Measurements from ENCODE around the gene MAP1LC3A. TPM values are rescaled to one million over a fixed set of nuclear protein-coding genes. Genes with fewer than 3 reads are reported as not detected.
A peak's percentile ranks its signal among the peaks of the same experiment; 100 is the strongest.

Gene MAP1LC3A
- total RNA-seq, 1 experiment from 2014 or later: 25.9 TPM

GRCh38 chr20:34560141-34560523 lies 1.6 kb downstream of the MAP1LC3A start:
- Histone ChIP-seq H3K23me2 (ENCODE audit: insufficient read length, low read depth, low read length, poor library complexity, severe bottlenecking) (peaks cover 4% of the 10 kb centered on the region), H3K4me2 (ENCODE audit: insufficient read depth, insufficient read length, low read length) (no peak overlapping the region), H4K5ac (ENCODE audit: insufficient read length, low read depth, low read length) (no peak overlapping the region), H3K9ac (ENCODE audit: extremely low read depth, insufficient read length, low read length) (no peak overlapping the region), H2BK5ac (ENCODE audit: insufficient read length, low read length) (no peak overlapping the region), H4K91ac (ENCODE audit: insufficient read length, low read depth, low read length) (no peak overlapping the region), H3K23ac (ENCODE audit: insufficient read length, low read depth, low read length) (no peak overlapping the region), H2BK120ac (ENCODE audit: low read depth, low read length, poor library complexity, severe bottlenecking) (no peak overlapping the region), H3K4me1 (ENCODE audit: insufficient read depth, low read length) (no peaks in the 10 kb centered on the region), H4K8ac (replicated peaks; ENCODE audit: insufficient read length, low read depth, low read length) (no peak overlapping the region), H3T11ph (ENCODE audit: low read length) (no peak overlapping the region), H2BK15ac (ENCODE audit: low read depth, low read length) (no peak overlapping the region), H4K20me1 (ENCODE audit: control insufficient read depth, insufficient read depth, insufficient read length) (no peaks in the 10 kb centered on the region), H2AK5ac (ENCODE audit: insufficient read length, low read length) (no peak overlapping the region), H2BK20ac (ENCODE audit: low read depth, low read length, poor library complexity, severe bottlenecking) (no peak overlapping the region), H3K18ac (ENCODE audit: insufficient read length, low read depth, low read length) (no peak overlapping the region), H3K14ac (ENCODE audit: insufficient read depth, low read length) (no peak overlapping the region), H3K9me3 (ENCODE audit: control insufficient read depth, low read depth, low read length) (no peaks in the 10 kb centered on the region), H2AFZ (ENCODE audit: low read length) (no peak overlapping the region), H3K4ac (ENCODE audit: low read depth, low read length) (no peak overlapping the region), H3K27me3 (ENCODE audit: insufficient read depth, low read length) (no peaks in the 10 kb centered on the region), H3K79me2 (ENCODE audit: insufficient read depth, low read length) (no peaks in the 10 kb centered on the region), H3K56ac (ENCODE audit: insufficient read length, low read depth, low read length) (no peak overlapping the region), H2BK12ac (ENCODE audit: insufficient read length, low read depth, low read length) (no peak overlapping the region), H3K27ac (ENCODE audit: insufficient read length, low read depth, low read length) (no peak overlapping the region), H3K79me1 (ENCODE audit: insufficient read depth, low read depth, low read length, poor library complexity, severe bottlenecking) (no peaks in the 10 kb centered on the region)
- peaks cover 7 to 9% of the 10 kb centered on the region in 2 experiments for H3K4me1 Mint-ChIP-seq
- H3K27me3 Mint-ChIP-seq (ENCODE audit: low read depth): peaks cover 5% of the 10 kb centered on the region
- no peak for DNase-seq
- no peaks in the 10 kb centered on the region for H3K9me3 Mint-ChIP-seq
- peaks cover 0 to 2% (median 0%) of the 10 kb centered on the region in 3 experiments; a peak in 1 of 7 replicates for H3K36me3 Mint-ChIP-seq (ENCODE audit: insufficient read depth in 1 of 3, low read depth in 3 of 3)
- WGBS (ENCODE audit: extremely low coverage, insufficient read length, low lambda C conversion rate): no CpG with 5 or more reads among the region's 12 CpGs
- no peak for TF ChIP-seq CTCF (conservative IDR thresholded peaks at IDR 0.05)
- H3K4me3 Mint-ChIP-seq: peak overlapping the region in 1 of 2 experiments; percentile 46; a peak in 1 of 5 replicates
- no peak overlapping the region for H3K27ac Mint-ChIP-seq
